GM23248 (cell line): ENCODE data around the gene STH. TPM values are rescaled to one million over a fixed set of nuclear protein-coding genes. Genes with fewer than 3 reads are reported as not detected.

ENCODE experiments used
- DNase-seq: peaks from one replicate; pipeline ENCODE4 v3.0.0-alpha.2; 2015
- H2AFZ ChIP-seq: fragments of 200-600 bp; sonication (generic); 2 replicates; pipeline ENCODE4 v1.6.1; 2016; ENCODE audit warnings: antibody characterized with exemption
- H3F3A ChIP-seq: fragments of 200-600 bp; sonication (generic); 2 replicates; pipeline ENCODE4 v1.6.1; 2016; ENCODE audit warnings: mild to moderate bottlenecking, antibody characterized with exemption, mixed run types; ENCODE audit not compliant: insufficient read depth
- H3K27ac ChIP-seq: fragments of 200-600 bp; sonication (generic); 2 replicates; pipeline ENCODE4 v1.5.1; 2016; ENCODE audit warnings: mild to moderate bottlenecking
- H3K27me3 ChIP-seq: fragments of 200-600 bp; sonication (generic); replicated peaks from 2 replicates; pipeline ENCODE4 v1.6.1; 2016; ENCODE audit warnings: mild to moderate bottlenecking; ENCODE audit not compliant: insufficient read depth
- H3K36me3 ChIP-seq: fragments of 200-600 bp; sonication (generic); 2 replicates; pipeline ENCODE4 v1.6.1; 2016; ENCODE audit warnings: low read depth, mild to moderate bottlenecking
- H3K4me1 ChIP-seq: fragments of 200-600 bp; sonication (generic); 2 replicates; pipeline ENCODE4 v1.6.1; 2016; ENCODE audit warnings: mild to moderate bottlenecking; ENCODE audit not compliant: insufficient read depth
- H3K4me2 ChIP-seq: fragments of 200-600 bp; sonication (generic); one replicate; pipeline ENCODE4 v1.6.1; 2016; ENCODE audit warnings: mild to moderate bottlenecking; ENCODE audit not compliant: unreplicated experiment
- H3K4me3 ChIP-seq: fragments of 200-600 bp; sonication (generic); 2 replicates; pipeline ENCODE4 v1.5.1; 2016; ENCODE audit warnings: mild to moderate bottlenecking
- H3K79me2 ChIP-seq: fragments of 200-600 bp; sonication (generic); 2 replicates; pipeline ENCODE4 v1.6.1; 2016; ENCODE audit warnings: mild to moderate bottlenecking; ENCODE audit not compliant: insufficient read depth
- H3K9ac ChIP-seq: fragments of 200-600 bp; sonication (generic); 2 replicates; pipeline ENCODE4 v1.6.1; 2016; ENCODE audit warnings: mild to moderate bottlenecking
- H3K9me2 ChIP-seq: fragments of 200-600 bp; sonication (generic); 2 replicates; pipeline ENCODE4 v1.6.1; 2016; ENCODE audit warnings: mixed run types, mild to moderate bottlenecking, moderate library complexity; ENCODE audit not compliant: insufficient read depth
- H3K9me3 ChIP-seq: fragments of 200-600 bp; sonication (generic); one replicate; pipeline ENCODE4 v1.6.1; 2017; ENCODE audit warnings: low read depth
- H4K20me1 ChIP-seq: fragments of 200-600 bp; sonication (generic); 2 replicates; pipeline ENCODE4 v1.6.0; 2016; ENCODE audit not compliant: insufficient read depth
- EZH2 ChIP-seq: fragments of 200-600 bp; sonication (generic); IDR thresholded peaks from 2 replicates; pipeline ENCODE4 v1.6.1; 2018; ENCODE audit warnings: antibody characterized with exemption, mild to moderate bottlenecking; ENCODE audit not compliant: insufficient read depth, poor library complexity, severe bottlenecking
- EZH2phosphoT487 ChIP-seq: fragments of 200-600 bp; sonication (generic); IDR thresholded peaks from 2 replicates; pipeline ENCODE4 v1.6.1; 2018; ENCODE audit warnings: antibody characterized with exemption, moderate library complexity, mild to moderate bottlenecking, low read depth; ENCODE audit not compliant: insufficient read depth
- WGBS, 2 experiments: methylation state at CpG; one replicate each; pipeline ENCODE4 v1.1.6; 2015 to 2017; ENCODE audit warnings: low lambda C conversion rate in 2 of 2, low coverage in 1 of 2; ENCODE audit errors: missing lambda C conversion rate in 2 of 2; 5-methylcytosine and 5-hydroxymethylcytosine counted together
- in situ Hi-C: fragments of 300-500 bp; cut with MboI; formaldehyde crosslinking; loops from 2 replicates; pipeline ENCODE4 v1.15.0; 2020
- polyA plus RNA-seq: library from polyadenylated mRNA; unstranded; fragments of >200 nt; fragmentation: Nextera tagmentation; extraction: Ambion mirVana; gene quantifications from 2 replicates; pipeline ENCODE4 v1.2.1, GENCODE V29; 2016
- total RNA-seq: library from RNA; depleted of rRNA; stranded (reverse); fragments of >200 nt; shearing (Covaris generic); gene quantifications from 2 replicates; pipeline ENCODE4 v1.2.3, GENCODE V29; 2014

Gene STH
- total and polyA plus RNA-seq, 2 experiments from 2014 or later = not detected

DNA sequence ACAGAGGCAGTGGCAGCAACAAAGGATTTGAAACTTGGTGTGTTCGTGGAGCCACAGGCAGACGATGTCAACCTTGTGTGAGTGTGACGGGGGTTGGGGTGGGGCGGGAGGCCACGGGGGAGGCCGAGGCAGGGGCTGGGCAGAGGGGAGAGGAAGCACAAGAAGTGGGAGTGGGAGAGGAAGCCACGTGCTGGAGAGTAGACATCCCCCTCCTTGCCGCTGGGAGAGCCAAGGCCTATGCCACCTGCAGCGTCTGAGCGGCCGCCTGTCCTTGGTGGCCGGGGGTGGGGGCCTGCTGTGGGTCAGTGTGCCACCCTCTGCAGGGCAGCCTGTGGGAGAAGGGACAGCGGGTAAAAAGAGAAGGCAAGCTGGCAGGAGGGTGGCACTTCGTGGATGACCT, 25.5 kb downstream of the STH start:
- Histone ChIP-seq H3K27me3 (no peaks in the 10 kb centered on the region), H4K20me1 (no peaks in the 10 kb centered on the region), H3K4me1 (no peaks in the 10 kb centered on the region), H3K27ac (no peak overlapping the region), H3K9me3 (no peaks in the 10 kb centered on the region), H3K9me2 (no peaks in the 10 kb centered on the region), H2AFZ (no peak overlapping the region), H3K79me2 (no peaks in the 10 kb centered on the region), H3K36me3 (0 out of 2 replicates have a peak, but pooled peaks cover 4% of the 10 kb centered on the region), H3K9ac (no peak overlapping the region), H3F3A (no peaks in the 10 kb centered on the region), H3K4me2 (no peak overlapping the region), H3K4me3 (no peak overlapping the region)
- in situ Hi-C loops = no loop called here
- TF ChIP-seq EZH2 (no peak), EZH2phosphoT487 (no peak)
- 81 to 87% methylated on average over 6 to 14 of the region's 14 CpGs for WGBS, 2 experiments
- no peak for DNase-seq

DNA sequence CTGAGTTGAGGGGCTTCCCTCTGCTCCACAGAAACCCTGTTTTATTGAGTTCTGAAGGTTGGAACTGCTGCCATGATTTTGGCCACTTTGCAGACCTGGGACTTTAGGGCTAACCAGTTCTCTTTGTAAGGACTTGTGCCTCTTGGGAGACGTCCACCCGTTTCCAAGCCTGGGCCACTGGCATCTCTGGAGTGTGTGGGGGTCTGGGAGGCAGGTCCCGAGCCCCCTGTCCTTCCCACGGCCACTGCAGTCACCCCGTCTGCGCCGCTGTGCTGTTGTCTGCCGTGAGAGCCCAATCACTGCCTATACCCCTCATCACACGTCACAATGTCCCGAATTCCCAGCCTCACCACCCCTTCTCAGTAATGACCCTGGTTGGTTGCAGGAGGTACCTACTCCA, 26.0 kb downstream of the STH start:
- DNase-seq = no peak
- peaks cover 3% of the 10 kb centered on the region; the same call in 1 of the 2 replicates for H3F3A ChIP-seq
- H3K9me2 ChIP-seq = no peaks in the 10 kb centered on the region
- TF ChIP-seq EZH2 (no peak), EZH2phosphoT487 (no peak)
- H3K9me3 ChIP-seq = no peaks in the 10 kb centered on the region
- H3K27ac ChIP-seq = no peak overlapping the region
- 72 to 79% methylated on average over 9 to 10 of the region's 10 CpGs for WGBS, 2 experiments
- H4K20me1 ChIP-seq = no peaks in the 10 kb centered on the region
- H3K9ac ChIP-seq = no peak overlapping the region
- peaks cover 6% of the 10 kb centered on the region; the same call in 1 of the 2 replicates for H3K36me3 ChIP-seq
- no peak overlapping the region for H2AFZ ChIP-seq
- no peaks in the 10 kb centered on the region for H3K79me2 ChIP-seq
- no peaks in the 10 kb centered on the region for H3K4me1 ChIP-seq
- H3K27me3 ChIP-seq = no peaks in the 10 kb centered on the region
- in situ Hi-C loops = no loop called here
- no peak overlapping the region for H3K4me2 ChIP-seq
- H3K4me3 ChIP-seq = no peak overlapping the region

GRCh38 chr17:46025510-46026165, 26.6 kb downstream of the STH start:
- H3K9me2 ChIP-seq = no peaks in the 10 kb centered on the region
- H3K36me3 ChIP-seq = peaks cover 11% of the 10 kb centered on the region; the same call in 1 of the 2 replicates
- in situ Hi-C loops = no loop called here
- H4K20me1 ChIP-seq = no peaks in the 10 kb centered on the region
- no peak overlapping the region for H3K9ac ChIP-seq
- H3K4me1 ChIP-seq = no peaks in the 10 kb centered on the region
- 51 to 64% methylated on average over 8 of the region's 8 CpGs for WGBS, 2 experiments
- no peak overlapping the region for H3K27ac ChIP-seq
- no peaks in the 10 kb centered on the region for H3K27me3 ChIP-seq
- no peak overlapping the region for H3K4me2 ChIP-seq
- H3F3A ChIP-seq = peaks cover 8% of the 10 kb centered on the region; the same call in 1 of the 2 replicates
- no peaks in the 10 kb centered on the region for H3K79me2 ChIP-seq
- TF ChIP-seq EZH2phosphoT487 (no peak), EZH2 (no peak)
- no peak for DNase-seq
- H2AFZ ChIP-seq = no peak overlapping the region
- no peaks in the 10 kb centered on the region for H3K9me3 ChIP-seq
- H3K4me3 ChIP-seq = no peak overlapping the region

GRCh38 chr17:46026166-46027047, 27.4 kb downstream of the STH start:
- 79 to 84% methylated on average over 16 to 17 of the region's 17 CpGs for WGBS, 2 experiments
- TF ChIP-seq EZH2phosphoT487 (no peak), EZH2 (no peak)
- Histone ChIP-seq H4K20me1 (no peaks in the 10 kb centered on the region), H3K79me2 (no peaks in the 10 kb centered on the region), H3K4me2 (no peak overlapping the region), H3F3A (peaks cover 9% of the 10 kb centered on the region; the same call in 1 of the 2 replicates), H3K9me3 (no peaks in the 10 kb centered on the region), H3K4me3 (no peak overlapping the region), H3K9me2 (no peaks in the 10 kb centered on the region), H3K27ac (no peak overlapping the region), H3K9ac (no peak overlapping the region), H2AFZ (no peak overlapping the region), H3K4me1 (no peaks in the 10 kb centered on the region), H3K27me3 (no peaks in the 10 kb centered on the region), H3K36me3 (peaks cover 16% of the 10 kb centered on the region; the same call in 1 of the 2 replicates)
- DNase-seq = no peak
- in situ Hi-C loops = no loop called here
